Uterus (tissue), 4 donors: ENCODE data around the gene SMARCC2. TPM values are rescaled to one million over a fixed set of nuclear protein-coding genes. Genes with fewer than 3 reads are reported as not detected.
A peak's percentile ranks its signal among the peaks of the same experiment; 100 is the strongest.

Experiments
- DNase-seq, 2 donors: peaks; one replicate each; pipeline ENCODE4 v3.0.0-alpha.2; 2019 to 2020
- H3K27ac ChIP-seq, 2 donors: fragments of 200-600 bp; sonication (generic); 1 replicate in 1 of 2; 2 replicates in 1 of 2; pipeline ENCODE4 v1.5.1; 2016 to 2018
- H3K27me3 ChIP-seq, 2 donors: fragments of 200-600 bp; sonication (generic); one replicate each; pipeline ENCODE4 v1.5.1; 2018 to 2019; ENCODE audit warnings: control low read depth in 1 of 2
- H3K36me3 ChIP-seq, 2 donors: fragments of 200-600 bp; sonication (generic); one replicate each; pipeline ENCODE4 v1.5.1; 2019; ENCODE audit warnings: control low read depth in 1 of 2
- H3K4me1 ChIP-seq, 2 donors: fragments of 200-600 bp; sonication (generic); one replicate each; pipeline ENCODE4 v1.5.1; 2018 to 2019; ENCODE audit warnings: control low read depth in 1 of 2
- H3K4me3 ChIP-seq, 2 donors: fragments of 200-600 bp; sonication (generic); 1 replicate in 1 of 2; 2 replicates in 1 of 2; pipeline ENCODE4 v1.5.1; 2018 to 2019; ENCODE audit warnings: mild to moderate bottlenecking in 1 of 2
- H3K9me3 ChIP-seq, 2 donors: fragments of 200-600 bp; sonication (generic); one replicate each; pipeline ENCODE4 v1.5.1; 2019; ENCODE audit warnings: control low read depth in 1 of 2
- POLR2A ChIP-seq, 2 donors: fragments of 450-650 bp; IDR thresholded peaks; one replicate each; pipeline ENCODE4 v1.6.1; 2016; ENCODE audit warnings: antibody characterized with exemption in 2 of 2, mild to moderate bottlenecking in 1 of 2, moderate library complexity in 1 of 2
- intact Hi-C: fragments of 100-400 bp; cut with DNase I; formaldehyde crosslinking; loops from one replicate; pipeline ENCODE4 v1.15.1; 2023; ENCODE audit warnings: low total_unique reads
- total RNA-seq, 4 donors: library from RNA; depleted of rRNA in 3 of 4; stranded (reverse); fragments of >200 nt in 3 of 4; gene quantifications; one replicate each; pipeline versions ENCODE4 v1.1.0 to v1.2.4, GENCODE V29; 2014 to 2023
- TF ChIP-seq, protein P1 (sequence below), 4 experiments: fragments of 200-600 bp in 2 of 4; fragments of 450-650 bp in 2 of 4; sonication (generic) in 2 of 4; IDR thresholded peaks; one replicate each; pipeline ENCODE4 v1.5.1; 2016 to 2019; ENCODE audit warnings: antibody characterized with exemption in 4 of 4, mild to moderate bottlenecking in 2 of 4, moderate library complexity in 1 of 4
- donor health status: DM: yes; HTN: yes; CAD: no.

The SMARCC2 gene
- total RNA-seq, 4 donors from 2014 or later = 63.2 to 214 (median 81.0) TPM

DNA sequence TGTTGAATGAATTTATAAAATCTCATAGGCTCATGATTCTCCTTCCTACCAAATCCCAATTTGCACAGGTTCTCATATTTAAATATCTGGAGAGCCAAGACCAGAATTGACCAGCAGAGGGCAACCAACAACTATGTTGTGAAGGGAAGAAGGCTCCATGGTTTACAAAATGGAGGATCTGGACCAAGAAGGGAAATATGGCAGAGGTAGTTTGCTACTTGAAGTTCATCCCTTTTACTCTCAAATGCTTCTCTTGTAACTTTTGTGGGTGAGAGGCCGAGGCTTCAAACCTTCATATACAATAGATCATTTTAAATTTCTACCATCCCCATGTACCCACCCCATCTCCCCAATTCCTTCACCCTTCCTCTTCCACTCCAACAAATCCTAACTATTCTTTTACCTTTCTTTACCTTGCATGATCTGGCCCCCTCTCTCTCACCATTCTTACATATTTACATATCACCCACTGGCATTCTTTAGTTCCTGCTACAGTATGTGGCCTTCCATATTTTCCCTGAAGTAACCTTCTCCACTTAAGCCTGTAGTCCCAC, 3.8 kb upstream of the SMARCC2 start:
- H3K27me3 ChIP-seq = no peaks in the 10 kb centered on the region
- no peaks in the 10 kb centered on the region for H3K36me3 ChIP-seq
- peak; percentile 61 to 85 for DNase-seq
- intact Hi-C loops = no loop called here
- H3K4me1 ChIP-seq = no peaks in the 10 kb centered on the region
- no peaks in the 10 kb centered on the region for H3K9me3 ChIP-seq
- H3K4me3 ChIP-seq = no peak overlapping the region
- H3K27ac ChIP-seq = no peak overlapping the region
- no peak for TF ChIP-seq POLR2A (IDR thresholded peaks at IDR 0.05)
- TF ChIP-seq, protein P1, sequence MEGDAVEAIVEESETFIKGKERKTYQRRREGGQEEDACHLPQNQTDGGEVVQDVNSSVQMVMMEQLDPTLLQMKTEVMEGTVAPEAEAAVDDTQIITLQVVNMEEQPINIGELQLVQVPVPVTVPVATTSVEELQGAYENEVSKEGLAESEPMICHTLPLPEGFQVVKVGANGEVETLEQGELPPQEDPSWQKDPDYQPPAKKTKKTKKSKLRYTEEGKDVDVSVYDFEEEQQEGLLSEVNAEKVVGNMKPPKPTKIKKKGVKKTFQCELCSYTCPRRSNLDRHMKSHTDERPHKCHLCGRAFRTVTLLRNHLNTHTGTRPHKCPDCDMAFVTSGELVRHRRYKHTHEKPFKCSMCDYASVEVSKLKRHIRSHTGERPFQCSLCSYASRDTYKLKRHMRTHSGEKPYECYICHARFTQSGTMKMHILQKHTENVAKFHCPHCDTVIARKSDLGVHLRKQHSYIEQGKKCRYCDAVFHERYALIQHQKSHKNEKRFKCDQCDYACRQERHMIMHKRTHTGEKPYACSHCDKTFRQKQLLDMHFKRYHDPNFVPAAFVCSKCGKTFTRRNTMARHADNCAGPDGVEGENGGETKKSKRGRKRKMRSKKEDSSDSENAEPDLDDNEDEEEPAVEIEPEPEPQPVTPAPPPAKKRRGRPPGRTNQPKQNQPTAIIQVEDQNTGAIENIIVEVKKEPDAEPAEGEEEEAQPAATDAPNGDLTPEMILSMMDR (IDR thresholded peaks at IDR 0.05) = peak; percentile 71 to 92 (median 82)

DNA sequence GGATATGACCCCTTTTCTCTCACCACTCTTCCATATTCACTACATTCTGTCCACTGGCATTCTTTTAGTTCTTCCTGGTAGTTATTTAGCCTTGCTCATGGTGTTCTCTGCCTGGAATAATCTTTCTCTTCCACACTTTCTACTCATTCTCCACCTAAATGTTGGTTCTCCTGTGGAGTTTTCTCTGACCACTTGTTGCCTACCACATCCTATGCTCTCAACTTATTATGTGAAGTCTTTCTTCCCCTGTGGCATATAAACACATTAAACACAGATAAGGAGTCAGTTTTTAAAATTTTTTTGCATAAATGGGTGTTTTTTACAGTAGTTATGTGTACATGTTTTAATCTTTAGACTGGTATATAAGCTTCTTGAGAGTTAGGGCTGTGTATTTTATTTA, 3.3 kb upstream of the SMARCC2 start:
- no peak for TF ChIP-seq POLR2A (IDR thresholded peaks at IDR 0.05)
- TF ChIP-seq, protein P1 (IDR thresholded peaks at IDR 0.05) = no peak
- Histone ChIP-seq H3K4me3 (no peak overlapping the region), H3K4me1 (no peaks in the 10 kb centered on the region), H3K9me3 (no peaks in the 10 kb centered on the region), H3K27ac (no peak overlapping the region), H3K36me3 (no peaks in the 10 kb centered on the region), H3K27me3 (no peaks in the 10 kb centered on the region)
- intact Hi-C loops = no loop called here
- DNase-seq = no peak

DNA sequence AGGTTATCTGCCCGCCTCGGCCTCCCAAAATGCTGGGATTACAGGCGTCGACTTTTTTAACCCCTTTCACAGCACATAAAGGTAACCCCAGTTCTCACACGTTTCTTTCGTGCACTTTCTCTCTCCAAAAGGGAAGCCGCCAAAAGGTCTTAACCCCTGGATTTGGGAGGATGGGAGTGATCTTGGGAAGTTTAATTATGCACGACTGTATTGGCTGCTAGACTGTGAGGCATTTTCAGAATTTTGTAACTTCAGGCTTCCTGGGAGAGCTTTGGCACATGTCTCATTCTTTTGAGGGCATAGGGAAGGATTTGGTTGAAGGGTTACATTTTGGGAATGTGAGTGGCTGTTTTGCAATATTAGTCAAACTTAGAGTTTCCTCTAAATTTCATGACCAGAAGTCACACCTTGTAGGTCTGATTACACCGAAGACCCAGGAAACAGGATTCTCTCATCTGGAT, 1.4 kb upstream of the SMARCC2 start:
- TF ChIP-seq, protein P1 (IDR thresholded peaks at IDR 0.05) = no peak
- no peak for TF ChIP-seq POLR2A (IDR thresholded peaks at IDR 0.05)
- H3K27me3 ChIP-seq = no peaks in the 10 kb centered on the region
- intact Hi-C loops = no loop called here
- no peak for DNase-seq
- peak overlapping the region; percentile 98 to 99 for H3K27ac ChIP-seq
- H3K4me1 ChIP-seq = no peaks in the 10 kb centered on the region
- H3K36me3 ChIP-seq = no peaks in the 10 kb centered on the region
- no peaks in the 10 kb centered on the region for H3K9me3 ChIP-seq
- peak overlapping the region; percentile 69 to 94 for H3K4me3 ChIP-seq

DNA sequence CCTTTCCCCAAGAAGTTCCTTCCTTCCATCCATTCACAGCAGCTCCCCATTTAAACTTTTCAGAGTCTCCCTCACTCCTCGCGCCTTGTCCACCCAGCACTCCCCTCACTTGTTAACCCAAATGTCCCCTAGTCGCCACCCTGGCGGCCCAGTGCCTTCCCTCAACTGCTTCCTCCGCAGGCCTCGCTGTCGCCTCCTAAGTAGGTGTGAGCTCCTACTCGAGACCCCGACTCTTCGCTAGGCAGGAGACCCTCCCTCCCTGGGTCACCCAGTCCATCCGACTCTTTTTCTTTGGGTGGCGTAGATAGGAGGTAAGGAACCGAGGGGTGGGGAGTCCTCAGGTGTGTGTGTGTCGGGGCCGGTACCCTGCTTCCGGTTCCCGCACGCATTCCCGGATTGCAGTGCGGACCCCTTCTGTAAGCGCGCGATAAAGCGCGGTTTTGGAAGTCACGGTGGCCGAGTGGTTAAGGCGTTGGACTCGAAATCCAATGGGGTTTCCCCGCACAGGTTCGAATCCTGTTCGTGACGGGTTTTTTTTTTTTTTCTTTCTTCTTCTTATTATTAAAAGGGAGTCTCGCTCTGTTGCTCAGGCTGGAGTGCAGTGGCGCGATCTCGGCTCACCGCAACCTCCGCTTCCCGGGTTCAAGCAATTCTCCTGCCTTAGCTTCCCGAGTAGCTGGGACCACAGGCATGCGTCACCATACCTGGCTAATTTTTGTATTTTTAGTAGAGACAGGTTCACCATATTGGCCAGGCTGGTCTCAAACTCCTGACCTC, 823 bp upstream of the SMARCC2 start:
- H3K4me3 ChIP-seq = peak overlapping the region; percentile 69 to 94
- H3K4me1 ChIP-seq = no peaks in the 10 kb centered on the region
- intact Hi-C loops = no loop called here
- TF ChIP-seq, protein P1 (IDR thresholded peaks at IDR 0.05) = peak in 1 of 4 experiments; percentile 1
- TF ChIP-seq POLR2A (IDR thresholded peaks at IDR 0.05) = peak in 1 of 2 donors; percentile 16
- H3K9me3 ChIP-seq = no peaks in the 10 kb centered on the region
- peak overlapping the region; percentile 98 to 99 for H3K27ac ChIP-seq
- no peaks in the 10 kb centered on the region for H3K36me3 ChIP-seq
- DNase-seq = peak; percentile 86 to 92
- H3K27me3 ChIP-seq = no peaks in the 10 kb centered on the region

DNA sequence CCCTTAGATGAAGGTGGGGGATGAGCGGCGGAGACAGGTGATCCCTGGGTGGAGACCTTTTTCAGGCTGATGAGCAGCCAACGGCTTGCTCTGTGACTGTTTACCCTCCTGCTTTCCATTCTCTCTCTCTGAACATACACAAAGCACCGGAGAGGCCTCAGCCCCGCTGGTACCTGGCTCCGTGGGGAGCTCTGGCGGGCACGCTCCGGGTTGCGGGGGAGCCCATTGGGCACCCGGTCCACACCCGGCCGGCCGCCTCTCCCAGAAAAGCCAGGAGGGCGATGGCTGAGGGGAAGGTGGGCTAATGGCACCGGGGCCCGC, 545 bp downstream of the SMARCC2 start:
- peak overlapping the region; percentile 98 to 99 for H3K27ac ChIP-seq
- intact Hi-C loops = no loop called here
- TF ChIP-seq POLR2A (IDR thresholded peaks at IDR 0.05) = no peak
- TF ChIP-seq, protein P1 (IDR thresholded peaks at IDR 0.05) = no peak
- no peaks in the 10 kb centered on the region for H3K27me3 ChIP-seq
- H3K4me3 ChIP-seq = peak overlapping the region; percentile 69 to 94
- no peak for DNase-seq
- H3K4me1 ChIP-seq = no peaks in the 10 kb centered on the region
- H3K36me3 ChIP-seq = no peaks in the 10 kb centered on the region
- H3K9me3 ChIP-seq = no peaks in the 10 kb centered on the region
